Measurements from ENCODE around the gene ABI2. TPM values are rescaled to one million over a fixed set of nuclear protein-coding genes. Genes with fewer than 3 reads are reported as not detected.

ABI2 gene
- total and polyA plus RNA-seq, 2 of the 4 experiments (the other 2 are of a cell fraction): 35.7 to 54.0 TPM

DNA sequence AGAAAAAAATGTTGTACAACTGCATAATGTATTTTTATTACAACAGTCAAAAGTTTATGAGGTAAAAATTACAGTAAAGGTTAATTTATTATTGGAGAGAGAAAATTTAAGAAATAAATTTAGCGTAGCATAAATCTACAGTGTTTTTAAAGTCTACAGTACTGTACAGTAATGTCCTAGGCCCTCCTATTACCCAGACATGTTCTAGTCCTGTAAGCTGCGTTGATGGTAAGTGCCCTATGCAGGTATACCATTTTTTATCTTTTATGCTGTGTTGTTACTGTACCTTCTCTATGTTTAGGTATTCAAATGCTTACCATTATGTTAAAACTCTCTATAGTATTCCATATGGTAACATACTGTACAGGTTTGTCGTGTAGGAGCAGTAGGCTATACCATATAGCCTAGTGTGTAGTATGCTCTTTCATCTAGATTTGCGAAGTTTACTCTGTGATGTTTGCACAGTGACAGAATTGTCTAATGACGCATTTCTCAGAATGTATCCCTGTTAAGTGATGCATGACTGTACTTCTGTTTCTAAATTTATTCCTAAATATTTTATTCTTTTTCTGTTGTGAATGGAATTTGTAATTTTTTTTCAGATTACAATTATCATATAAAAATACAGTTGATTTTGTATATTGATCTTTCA lies 24.5 kb downstream of the ABI2 start:
- H2BK5ac ChIP-seq (ENCODE audit: low read depth, low read length, poor library complexity, severe bottlenecking): no peak overlapping the region
- dilution Hi-C loops (cut with HindIII; ENCODE audit: low sequenced_read_pairs, unreplicated experiment): no loop called here

More for the DNA sequence above, 24.5 kb downstream of the ABI2 start:
- POLR2A ChIA-PET (ENCODE audit: unreplicated experiment): interaction anchor here (0.6 kb wide), 1 partner anchor 70 kb away, joined by 3 read pairs; no protein-coding TSS in a partner anchor
- WGBS, 2 experiments (ENCODE audit: extremely low coverage in 2 of 2, insufficient read length in 1 of 2): 100% methylated on average over 1 of the region's 5 CpGs; no CpG with 5 or more reads in 1 of the 2 experiments
- no peak overlapping the region for H4K91ac ChIP-seq (ENCODE audit: insufficient read depth, low read depth, low read length)
- no peak overlapping the region for H4K8ac ChIP-seq (ENCODE audit: low read depth in 2 of 2, low read length in 2 of 2)
- no peak overlapping the region for H4K5ac ChIP-seq (ENCODE audit: low read depth, low read length)
- H3K56ac ChIP-seq (ENCODE audit: extremely low read depth, insufficient read depth, low read length): no peak overlapping the region
- peaks cover 6% of the 10 kb centered on the region; the same call in 1 of the 2 replicates for H3K36me3 ChIP-seq (ENCODE audit: control insufficient read depth, insufficient read depth, low read length)
- H2AK9ac ChIP-seq (replicated peaks; ENCODE audit: low read depth, low read length, poor library complexity): no peak overlapping the region
- DNase-seq: no peak
- no peak overlapping the region for H3K4me3 ChIP-seq (ENCODE audit: insufficient read depth, low read depth, low read length)
- no peak overlapping the region for H3K14ac ChIP-seq (replicated peaks; ENCODE audit: low read depth, low read length)
- intact Hi-C loops (cut with micrococcal nuclease): loop anchor here (5.0 kb wide), 1 partner anchor 50 kb away; no protein-coding TSS in a partner anchor
- H2AFZ ChIP-seq (replicated peaks; ENCODE audit: low read length, poor library complexity): no peak overlapping the region
- H3K79me1 ChIP-seq (ENCODE audit: low read depth in 1 of 2, low read length in 2 of 2): peaks cover 24 to 49% of the 10 kb centered on the region in 2 experiments
- no peaks in the 10 kb centered on the region for H3K27me3 ChIP-seq (ENCODE audit: control insufficient read depth, insufficient read depth, low read length)
- BruUV-seq (replicated peaks): no TSS peak
- H3K9ac ChIP-seq (ENCODE audit: low read depth, low read length): no peak overlapping the region
- H2BK120ac ChIP-seq (ENCODE audit: low read depth, low read length): no peak overlapping the region
- no peak overlapping the region for H2BK20ac ChIP-seq (ENCODE audit: low read depth, low read length)
- no peak overlapping the region for H3K18ac ChIP-seq (ENCODE audit: low read depth, low read length)
- H3K23ac ChIP-seq (ENCODE audit: low read depth, low read length): no peak overlapping the region
- H2BK15ac ChIP-seq (ENCODE audit: low read depth, low read length): no peak overlapping the region
- ATAC-seq (ENCODE audit: low read depth): no peak
- H3K4me2 ChIP-seq (ENCODE audit: low read depth, low read length): no peak overlapping the region
- no peak overlapping the region for H2AK5ac ChIP-seq (ENCODE audit: low read depth, low read length)
- in situ Hi-C loops (cut with MboI; ENCODE audit: low sequenced_read_pairs): no loop called here
- H4K20me1 ChIP-seq (ENCODE audit: insufficient read depth, low read length): peaks cover 6% of the 10 kb centered on the region; the same call in 1 of the 2 replicates
- H3K9me3 ChIP-seq (ENCODE audit: control insufficient read depth, insufficient read depth, low read length): no peaks in the 10 kb centered on the region
- no peak overlapping the region for H3K4ac ChIP-seq (ENCODE audit: low read depth, low read length)
- TF ChIP-seq, protein P1, sequence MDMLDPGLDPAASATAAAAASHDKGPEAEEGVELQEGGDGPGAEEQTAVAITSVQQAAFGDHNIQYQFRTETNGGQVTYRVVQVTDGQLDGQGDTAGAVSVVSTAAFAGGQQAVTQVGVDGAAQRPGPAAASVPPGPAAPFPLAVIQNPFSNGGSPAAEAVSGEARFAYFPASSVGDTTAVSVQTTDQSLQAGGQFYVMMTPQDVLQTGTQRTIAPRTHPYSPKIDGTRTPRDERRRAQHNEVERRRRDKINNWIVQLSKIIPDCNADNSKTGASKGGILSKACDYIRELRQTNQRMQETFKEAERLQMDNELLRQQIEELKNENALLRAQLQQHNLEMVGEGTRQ (IDR thresholded peaks at IDR 0.05; ENCODE audit: low read depth, low read length): no peak
- TF ChIP-seq, protein P2, sequence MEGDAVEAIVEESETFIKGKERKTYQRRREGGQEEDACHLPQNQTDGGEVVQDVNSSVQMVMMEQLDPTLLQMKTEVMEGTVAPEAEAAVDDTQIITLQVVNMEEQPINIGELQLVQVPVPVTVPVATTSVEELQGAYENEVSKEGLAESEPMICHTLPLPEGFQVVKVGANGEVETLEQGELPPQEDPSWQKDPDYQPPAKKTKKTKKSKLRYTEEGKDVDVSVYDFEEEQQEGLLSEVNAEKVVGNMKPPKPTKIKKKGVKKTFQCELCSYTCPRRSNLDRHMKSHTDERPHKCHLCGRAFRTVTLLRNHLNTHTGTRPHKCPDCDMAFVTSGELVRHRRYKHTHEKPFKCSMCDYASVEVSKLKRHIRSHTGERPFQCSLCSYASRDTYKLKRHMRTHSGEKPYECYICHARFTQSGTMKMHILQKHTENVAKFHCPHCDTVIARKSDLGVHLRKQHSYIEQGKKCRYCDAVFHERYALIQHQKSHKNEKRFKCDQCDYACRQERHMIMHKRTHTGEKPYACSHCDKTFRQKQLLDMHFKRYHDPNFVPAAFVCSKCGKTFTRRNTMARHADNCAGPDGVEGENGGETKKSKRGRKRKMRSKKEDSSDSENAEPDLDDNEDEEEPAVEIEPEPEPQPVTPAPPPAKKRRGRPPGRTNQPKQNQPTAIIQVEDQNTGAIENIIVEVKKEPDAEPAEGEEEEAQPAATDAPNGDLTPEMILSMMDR (conservative IDR thresholded peaks at IDR 0.05; ENCODE audit: low read depth, low read length): no peak
- TF ChIP-seq MXI1 (IDR thresholded peaks at IDR 0.05; ENCODE audit: borderline replicate concordance, low read depth, low read length) (no peak), SMC3 (IDR thresholded peaks at IDR 0.05; ENCODE audit: low read depth, low read length) (no peak)
- no peak overlapping the region for H3K27ac ChIP-seq (ENCODE audit: insufficient read depth, low read length)
- no peaks in the 10 kb centered on the region; the same call in 1 of the 2 replicates for H3K9me1 ChIP-seq (ENCODE audit: insufficient read depth, low read length)
- H3K4me1 ChIP-seq (ENCODE audit: control insufficient read depth, insufficient read depth, low read length): no peaks in the 10 kb centered on the region
- CTCF ChIA-PET: no interaction called here
